Fibroblast of skin of abdomen (primary cell): ENCODE measurements around the gene SHROOM2.
A peak's percentile ranks its signal among the peaks of the same experiment; 100 is the strongest.

Experiments used
- DNase-seq: peaks from one replicate; pipeline ENCODE4 v3.0.0-alpha.2; 2013

Gene SHROOM2

GRCh38 chrX:9943420-9943819 is 157.2 kb downstream of the SHROOM2 start:
- no peak for DNase-seq

- no peak for DNase-seq
These were observed 161.0 kb downstream of the SHROOM2 start for GRCh38 chrX:9947131-9947794.

DNA sequence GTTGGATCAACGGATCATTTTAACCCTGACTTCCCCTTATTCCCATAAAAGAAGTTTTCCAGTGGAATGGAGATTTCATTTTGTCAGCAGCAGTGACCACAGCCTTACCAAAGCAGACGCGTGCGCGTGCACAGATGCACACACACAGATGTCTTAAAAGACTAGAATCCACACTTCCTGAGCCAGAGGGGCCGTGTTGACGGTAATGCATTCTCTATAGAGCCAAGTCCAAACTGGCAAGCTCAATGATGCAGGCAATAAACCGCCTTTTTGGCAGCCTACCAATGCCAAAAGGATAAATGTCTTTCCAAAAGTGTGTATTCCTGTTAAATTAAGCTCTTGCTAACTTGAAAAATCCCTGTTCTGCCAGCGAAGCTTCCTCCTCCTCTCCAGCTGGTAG is 162.2 kb downstream of the SHROOM2 start:
- peak; percentile 4 for DNase-seq

- no peak for DNase-seq
These were observed 166.1 kb downstream of the SHROOM2 start for GRCh38 chrX:9952300-9952699.

- no peak for DNase-seq
These were observed 167.2 kb downstream of the SHROOM2 start for GRCh38 chrX:9953396-9953795.

DNA sequence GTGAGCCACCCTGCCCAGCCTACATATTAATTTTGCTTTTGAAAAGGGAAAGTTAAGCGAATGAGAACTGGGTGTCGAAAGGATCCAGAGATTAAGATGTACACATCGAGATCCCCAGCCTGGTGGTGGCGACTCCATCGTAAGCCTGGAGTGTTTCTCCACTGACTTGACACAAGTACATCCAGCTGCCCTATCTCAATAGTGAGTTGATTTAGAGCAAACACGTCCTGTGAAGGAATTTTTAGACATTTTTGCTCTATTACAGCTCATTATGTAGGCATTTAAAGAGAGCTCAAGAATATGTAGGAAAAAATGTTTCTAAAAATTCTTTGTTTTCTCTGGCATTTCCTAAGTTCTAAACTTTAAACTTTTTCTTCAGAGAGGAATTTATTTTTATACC is 169.3 kb downstream of the SHROOM2 start:
- peak; percentile 70 for DNase-seq

DNA sequence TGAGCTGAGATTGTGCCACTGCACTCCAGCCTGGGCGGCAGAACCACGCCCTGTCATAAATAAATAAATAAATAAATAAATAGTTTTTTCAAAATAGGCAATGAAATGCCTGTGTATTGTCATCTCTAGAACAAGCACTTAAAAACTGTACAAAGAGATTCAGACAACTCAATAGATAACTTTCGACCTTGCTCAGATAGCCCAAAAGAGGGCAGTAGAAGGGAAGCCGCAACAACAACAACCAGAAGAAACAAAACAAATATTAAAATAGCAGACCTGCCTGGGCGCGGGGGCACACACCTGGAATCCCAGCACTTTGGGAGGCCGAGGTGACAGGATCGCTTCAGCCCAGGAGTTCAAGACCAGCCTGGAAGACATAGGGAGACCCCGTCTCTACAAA is 171.5 kb downstream of the SHROOM2 start:
- DNase-seq, result no peak

GRCh38 chrX:9958183-9958582 is 172.0 kb downstream of the SHROOM2 start:
- DNase-seq, result no peak

GRCh38 chrX:9961750-9962149 is 175.5 kb downstream of the SHROOM2 start:
- DNase-seq, result no peak

DNA sequence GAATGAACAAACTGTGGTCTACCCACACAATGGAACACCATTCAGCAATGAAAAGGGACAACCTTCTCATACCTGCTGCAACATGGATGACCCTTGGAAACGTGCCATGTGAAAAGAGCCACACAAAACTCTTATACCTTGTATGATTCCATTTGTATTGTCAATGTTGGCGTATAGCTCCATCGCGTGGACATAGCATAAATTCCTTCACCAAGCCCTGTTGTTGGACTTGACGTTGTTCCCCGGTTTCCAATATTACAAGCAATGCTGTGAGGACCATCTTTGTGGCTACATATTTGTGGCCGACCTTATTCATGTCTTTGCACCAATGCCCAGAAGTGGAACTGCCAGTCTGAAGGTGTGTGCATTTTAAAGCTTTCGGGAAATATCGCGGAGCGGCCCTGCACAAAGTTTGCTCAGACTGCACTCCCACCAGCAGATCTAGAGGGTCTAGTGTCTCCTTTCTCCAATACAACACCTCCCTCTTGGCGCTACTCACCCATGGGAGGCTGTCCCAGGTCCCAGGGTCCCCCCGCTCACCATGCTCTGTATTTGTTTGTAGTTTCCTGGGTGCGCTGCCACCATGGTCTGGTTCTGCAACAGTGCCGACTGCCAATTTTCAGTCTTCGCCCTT is 180.7 kb downstream of the SHROOM2 start, which contains the start of gene CLDN34:
Gene CLDN34 (plus strand): TSS at position 584 of the 634 bp plus-strand sequence. CDS start 0 bp downstream, at position 584.
- DNase-seq, result no peak

DNA sequence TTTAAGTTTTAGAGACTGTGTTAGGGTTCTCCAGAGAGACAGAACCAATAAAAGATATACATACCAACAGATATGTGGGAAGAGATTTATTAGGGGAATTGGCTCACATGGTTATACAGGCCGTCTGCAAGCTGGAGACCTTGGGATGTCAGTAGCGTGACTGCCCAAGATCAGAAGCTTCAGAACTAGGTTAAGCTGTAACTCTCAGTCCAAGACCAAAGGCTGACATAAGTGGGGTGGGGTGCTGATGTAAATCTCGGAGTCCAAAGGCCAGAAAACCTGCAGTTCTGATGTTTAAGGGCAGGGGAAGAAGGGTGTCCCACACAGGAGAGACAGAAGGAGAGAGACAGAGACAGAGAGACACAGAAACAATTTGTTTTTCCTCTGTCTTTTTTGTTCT is 191.4 kb downstream of the SHROOM2 start:
- no peak for DNase-seq

GRCh38 chrX:9980401-9980800 is 194.2 kb downstream of the SHROOM2 start:
- DNase-seq, result no peak

DNA sequence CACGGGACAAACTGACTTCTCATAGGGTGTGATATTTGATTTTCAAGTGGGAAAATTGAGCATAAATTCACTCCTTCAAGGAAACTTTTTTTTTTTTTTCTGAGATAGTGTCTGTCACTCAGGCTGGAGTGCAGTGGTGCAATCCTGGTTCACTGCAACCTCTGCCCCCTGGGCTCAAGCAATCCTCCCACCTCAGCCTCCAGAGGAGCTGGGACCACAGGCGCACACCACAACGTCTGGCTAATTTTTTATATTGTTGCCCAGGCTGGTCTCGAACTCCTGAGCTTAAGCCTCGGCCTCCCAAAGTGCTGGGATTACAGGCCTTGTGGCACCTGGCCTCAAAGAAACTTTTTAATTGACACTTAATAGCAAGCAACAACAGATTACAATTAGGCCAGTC is 194.7 kb downstream of the SHROOM2 start:
- DNase-seq, result no peak

GRCh38 chrX:9983441-9983840 is 197.2 kb downstream of the SHROOM2 start:
- DNase-seq, result no peak

DNA sequence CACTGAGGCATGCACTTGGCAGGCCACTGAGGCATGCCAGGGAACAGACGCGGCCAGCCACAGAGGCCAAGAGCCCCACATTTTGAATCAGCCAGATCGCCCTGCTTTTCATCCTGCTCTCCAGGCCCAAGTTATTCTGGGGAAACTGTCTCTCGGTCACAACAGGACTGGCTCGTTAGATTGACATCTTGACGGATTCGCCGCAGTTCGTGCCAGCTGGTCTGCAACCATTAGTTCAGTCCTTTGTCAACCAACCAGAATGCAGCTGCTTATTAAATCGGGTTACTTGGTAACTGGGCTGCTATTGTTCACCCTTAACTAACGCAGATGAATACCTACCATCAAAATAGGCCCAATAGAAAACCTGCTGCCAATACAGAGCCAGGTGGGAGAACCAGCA is 197.6 kb downstream of the SHROOM2 start:
- DNase-seq, result no peak

DNA sequence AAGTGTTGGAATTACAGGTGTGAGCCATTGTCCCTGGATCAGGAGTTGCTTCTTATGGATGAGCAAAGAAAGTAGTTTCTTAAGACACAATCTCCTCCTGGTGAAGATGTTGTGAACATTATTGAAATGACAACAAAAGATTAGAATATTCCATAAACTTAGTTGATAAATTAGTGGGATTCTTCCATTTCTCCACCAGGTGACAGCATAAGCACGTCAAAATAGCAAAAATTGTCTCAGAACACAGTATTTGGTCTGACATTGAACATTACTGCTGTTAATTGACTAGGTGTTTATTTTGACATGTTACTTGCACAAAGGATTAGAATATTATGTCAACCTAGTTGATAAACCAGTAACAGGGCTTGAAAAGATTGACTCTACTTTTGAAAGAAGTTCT is 202.5 kb downstream of the SHROOM2 start:
- DNase-seq, result no peak

DNA sequence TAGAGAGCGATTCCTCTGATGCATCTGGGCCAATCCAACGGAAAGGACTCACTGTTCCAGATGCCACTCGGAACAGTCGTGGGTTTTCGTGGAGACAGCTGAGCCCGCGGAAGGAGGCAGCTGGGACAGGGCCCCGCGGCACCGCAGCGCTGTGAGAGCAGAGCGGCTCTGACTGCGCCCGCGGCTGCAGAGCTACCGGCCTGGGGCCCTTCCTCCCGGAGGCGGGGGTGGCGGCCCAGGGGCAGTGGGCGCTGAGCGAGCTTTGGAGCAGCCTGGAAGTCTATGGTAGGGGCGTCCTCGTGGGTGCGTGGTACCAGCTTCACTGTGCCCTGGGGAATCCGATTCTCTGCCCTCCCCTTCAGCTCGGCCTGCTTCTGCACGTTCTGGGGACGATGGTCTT is 205.8 kb downstream of the SHROOM2 start:
- no peak for DNase-seq

DNA sequence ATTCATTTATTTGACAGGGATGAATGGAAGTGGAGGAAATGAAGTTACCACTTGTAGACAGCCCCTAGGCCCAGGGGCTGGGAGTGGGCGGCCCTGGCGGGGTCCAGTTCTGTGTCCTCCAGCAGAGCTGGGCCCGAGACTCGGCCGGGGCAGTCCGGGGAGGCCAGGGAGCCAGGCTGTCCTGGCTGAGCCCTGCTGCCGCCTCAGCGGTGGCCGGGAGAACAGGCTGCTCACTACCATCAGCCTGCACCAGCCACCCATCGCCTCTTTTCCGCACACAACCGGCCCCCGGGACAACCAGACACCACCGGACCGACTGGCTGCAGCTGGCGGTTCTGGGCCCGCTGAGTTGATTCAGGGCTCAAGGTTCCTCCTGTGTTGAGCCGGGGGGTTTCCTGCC is 206.5 kb downstream of the SHROOM2 start:
- no peak for DNase-seq

DNA sequence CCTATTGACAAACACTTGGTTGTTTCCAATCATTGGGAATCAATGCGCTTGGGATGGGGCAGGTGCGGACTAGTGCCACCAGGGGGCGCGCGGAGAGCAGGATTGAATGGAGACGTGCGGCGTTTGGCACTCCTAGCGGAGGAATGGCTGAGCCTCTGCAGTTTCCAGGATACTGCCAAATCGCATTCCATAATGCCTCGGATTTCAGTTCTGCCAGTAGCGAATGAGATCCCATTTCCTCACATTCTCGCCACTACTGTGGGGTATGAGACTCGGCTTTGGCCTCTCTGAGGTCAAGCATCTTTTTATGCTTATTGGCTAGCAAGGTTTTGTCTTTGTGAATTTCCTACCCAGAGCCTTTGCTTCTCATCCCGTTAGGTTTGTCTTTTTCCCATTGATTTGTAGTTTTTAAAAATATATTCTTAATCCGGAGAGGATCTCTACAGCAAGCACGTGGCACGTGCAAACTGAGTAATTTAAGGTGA is 209.7 kb downstream of the SHROOM2 start:
- peak; percentile 72 for DNase-seq

GRCh38 chrX:9997041-9997440 is 210.8 kb downstream of the SHROOM2 start:
- DNase-seq, result no peak

- no peak for DNase-seq
These were observed 211.3 kb downstream of the SHROOM2 start for GRCh38 chrX:9997524-9997923.
